BE2C (cell line): ENCODE measurements around the gene PPP2R1B.

Source experiments
- DNase-seq: peaks from one replicate; pipeline ENCODE4 v3.0.0-alpha.2; 2020
- H3K27me3 ChIP-seq: fragments of 250-450 bp; sonication (Bioruptor Pico); 2 replicates; pipeline ENCODE4 v1.5.1; 2020; ENCODE audit warnings: mild to moderate bottlenecking
- H3K36me3 ChIP-seq: fragments of 250-450 bp; sonication (Bioruptor Pico); 2 replicates; pipeline ENCODE4 v1.5.1; 2020; ENCODE audit warnings: mild to moderate bottlenecking
- H3K4me1 ChIP-seq: fragments of 250-450 bp; sonication (Bioruptor Pico); 2 replicates; pipeline ENCODE4 v1.5.1; 2020
- H3K4me3 ChIP-seq: 2 replicates; pipeline ENCODE4 v1.5.1; 2011; ENCODE audit warnings: low read depth, low read length
- H3K9me3 ChIP-seq: fragments of 250-450 bp; sonication (Bioruptor Pico); 2 replicates; pipeline ENCODE4 v1.5.1; 2020
- TF ChIP-seq, protein P1 (sequence below): IDR thresholded peaks from 2 replicates; pipeline ENCODE4 v1.5.1; 2012; ENCODE audit warnings: mild to moderate bottlenecking, low read depth, low read length

Gene PPP2R1B

DNA sequence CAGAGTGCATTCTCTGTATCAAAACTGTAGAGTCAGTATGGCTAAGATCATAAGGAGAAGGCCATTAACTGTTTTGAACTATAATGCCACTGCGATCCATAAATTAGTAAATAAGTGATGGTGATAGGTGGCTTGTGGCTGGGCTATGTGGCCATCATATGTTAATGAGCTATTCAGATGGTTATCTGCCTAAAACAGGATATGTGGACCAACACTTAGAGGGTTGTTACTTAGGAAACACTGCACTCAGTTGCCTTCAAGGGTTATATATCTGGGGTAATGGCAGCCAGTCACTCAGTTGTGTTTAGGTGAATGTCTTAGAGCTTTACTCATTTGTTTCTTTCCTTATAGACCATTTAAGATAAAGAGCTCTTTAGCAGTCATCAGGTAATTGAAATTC, 66.0 kb downstream of the PPP2R1B start:
- 0 out of 2 replicates have a peak, but pooled peaks cover 5% of the 10 kb centered on the region for H3K4me1 ChIP-seq
- no peak for DNase-seq
- TF ChIP-seq, protein P1, sequence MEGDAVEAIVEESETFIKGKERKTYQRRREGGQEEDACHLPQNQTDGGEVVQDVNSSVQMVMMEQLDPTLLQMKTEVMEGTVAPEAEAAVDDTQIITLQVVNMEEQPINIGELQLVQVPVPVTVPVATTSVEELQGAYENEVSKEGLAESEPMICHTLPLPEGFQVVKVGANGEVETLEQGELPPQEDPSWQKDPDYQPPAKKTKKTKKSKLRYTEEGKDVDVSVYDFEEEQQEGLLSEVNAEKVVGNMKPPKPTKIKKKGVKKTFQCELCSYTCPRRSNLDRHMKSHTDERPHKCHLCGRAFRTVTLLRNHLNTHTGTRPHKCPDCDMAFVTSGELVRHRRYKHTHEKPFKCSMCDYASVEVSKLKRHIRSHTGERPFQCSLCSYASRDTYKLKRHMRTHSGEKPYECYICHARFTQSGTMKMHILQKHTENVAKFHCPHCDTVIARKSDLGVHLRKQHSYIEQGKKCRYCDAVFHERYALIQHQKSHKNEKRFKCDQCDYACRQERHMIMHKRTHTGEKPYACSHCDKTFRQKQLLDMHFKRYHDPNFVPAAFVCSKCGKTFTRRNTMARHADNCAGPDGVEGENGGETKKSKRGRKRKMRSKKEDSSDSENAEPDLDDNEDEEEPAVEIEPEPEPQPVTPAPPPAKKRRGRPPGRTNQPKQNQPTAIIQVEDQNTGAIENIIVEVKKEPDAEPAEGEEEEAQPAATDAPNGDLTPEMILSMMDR: no peak
- no peak overlapping the region for H3K4me3 ChIP-seq
- no peaks in the 10 kb centered on the region for H3K9me3 ChIP-seq
- no peaks in the 10 kb centered on the region for H3K27me3 ChIP-seq
- no peaks in the 10 kb centered on the region for H3K36me3 ChIP-seq

DNA sequence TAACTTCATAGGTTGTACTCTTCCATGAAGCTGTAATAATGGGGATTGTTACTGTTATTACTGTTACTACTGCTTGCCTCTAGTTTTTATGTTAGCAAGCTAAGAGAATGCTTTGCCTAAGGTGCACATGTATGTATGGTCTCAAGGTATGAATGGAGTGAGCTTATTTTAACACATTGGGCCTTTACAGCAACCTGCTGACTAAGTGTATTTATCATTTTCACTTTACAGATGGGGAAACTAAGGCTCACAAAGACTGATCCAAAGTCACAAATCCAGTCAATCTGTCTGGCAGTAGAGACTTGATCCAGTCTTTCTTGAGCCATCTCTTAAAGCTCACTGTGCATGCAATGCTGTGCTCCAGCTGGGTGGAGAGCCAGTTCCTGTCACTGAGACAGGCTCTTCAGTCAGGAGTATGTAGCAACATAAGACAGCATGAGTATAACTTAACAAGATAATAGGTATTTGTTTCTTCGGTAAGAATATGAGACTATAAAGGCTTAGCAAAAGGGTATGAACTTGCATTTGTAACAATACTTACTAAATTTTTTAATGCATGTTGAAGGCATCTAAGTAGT, 66.5 kb downstream of the PPP2R1B start:
- H3K9me3 ChIP-seq: no peaks in the 10 kb centered on the region
- no peaks in the 10 kb centered on the region for H3K27me3 ChIP-seq
- no peak for DNase-seq
- H3K4me3 ChIP-seq: no peak overlapping the region
- TF ChIP-seq, protein P1: no peak
- H3K36me3 ChIP-seq: no peaks in the 10 kb centered on the region
- H3K4me1 ChIP-seq: 0 out of 2 replicates have a peak, but pooled peaks cover 5% of the 10 kb centered on the region

DNA sequence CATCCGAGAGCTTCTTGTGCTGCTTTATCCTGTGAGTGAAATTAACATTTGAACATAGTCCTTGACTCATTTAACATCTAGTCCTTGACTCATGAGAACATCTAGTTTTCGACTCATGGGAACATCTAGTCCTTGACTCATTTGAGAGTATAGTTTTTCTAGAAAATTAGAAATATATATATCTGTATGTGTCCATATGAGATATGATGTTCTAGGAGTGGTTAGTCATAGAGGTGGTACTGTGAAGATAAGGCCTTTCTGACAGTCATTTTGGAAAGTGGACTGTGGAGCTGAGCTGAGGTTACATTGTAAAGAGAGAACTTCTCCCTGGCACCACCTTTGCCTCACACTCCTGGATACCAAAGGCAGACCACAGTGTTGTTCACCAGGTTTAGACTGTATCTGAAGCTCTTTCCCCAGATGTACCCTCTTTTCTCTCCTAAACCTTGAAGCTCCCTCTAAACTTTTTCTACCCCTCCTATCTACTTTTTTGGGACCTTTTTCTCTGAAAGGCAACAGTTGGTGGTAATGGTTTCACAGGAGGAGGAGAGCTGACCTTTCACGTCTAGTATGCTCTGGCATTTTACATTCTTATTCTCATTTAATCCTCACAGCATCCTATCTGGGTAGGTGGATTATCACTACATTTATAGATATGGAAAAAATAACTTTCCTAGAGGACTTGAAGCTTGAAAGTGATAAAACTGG, 67.2 kb downstream of the PPP2R1B start:
- Histone ChIP-seq H3K4me3 (no peak overlapping the region), H3K9me3 (no peaks in the 10 kb centered on the region), H3K4me1 (peaks cover 8% of the 10 kb centered on the region; the same call in 1 of the 2 replicates), H3K27me3 (no peaks in the 10 kb centered on the region), H3K36me3 (no peaks in the 10 kb centered on the region)
- DNase-seq: no peak
- TF ChIP-seq, protein P1: no peak

DNA sequence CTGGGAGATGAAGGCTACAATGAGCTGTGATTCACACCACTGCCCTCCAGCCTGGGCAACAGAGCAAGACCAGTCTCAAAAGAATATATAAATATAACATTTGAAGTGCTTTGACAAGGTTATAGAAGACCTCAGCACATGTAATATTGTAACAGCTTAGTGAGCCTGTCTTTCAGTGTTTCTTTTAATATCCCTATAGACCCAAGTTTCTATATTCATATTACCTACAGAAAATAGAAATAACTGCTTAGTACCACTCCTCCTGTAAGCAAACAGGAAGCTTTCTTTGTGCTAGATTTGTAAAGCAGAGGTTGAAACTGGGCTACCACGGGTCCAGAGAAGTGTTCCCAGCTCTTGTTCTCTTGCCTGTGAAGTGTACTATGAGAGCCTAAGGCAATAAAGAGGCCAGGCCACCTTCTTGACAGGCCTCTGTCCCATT, 68.2 kb downstream of the PPP2R1B start:
- H3K4me1 ChIP-seq: peaks cover 11% of the 10 kb centered on the region; the same call in 1 of the 2 replicates
- no peak for DNase-seq
- H3K4me3 ChIP-seq: no peak overlapping the region
- H3K36me3 ChIP-seq: no peaks in the 10 kb centered on the region
- H3K27me3 ChIP-seq: no peaks in the 10 kb centered on the region
- no peaks in the 10 kb centered on the region for H3K9me3 ChIP-seq
- TF ChIP-seq, protein P1: no peak

DNA sequence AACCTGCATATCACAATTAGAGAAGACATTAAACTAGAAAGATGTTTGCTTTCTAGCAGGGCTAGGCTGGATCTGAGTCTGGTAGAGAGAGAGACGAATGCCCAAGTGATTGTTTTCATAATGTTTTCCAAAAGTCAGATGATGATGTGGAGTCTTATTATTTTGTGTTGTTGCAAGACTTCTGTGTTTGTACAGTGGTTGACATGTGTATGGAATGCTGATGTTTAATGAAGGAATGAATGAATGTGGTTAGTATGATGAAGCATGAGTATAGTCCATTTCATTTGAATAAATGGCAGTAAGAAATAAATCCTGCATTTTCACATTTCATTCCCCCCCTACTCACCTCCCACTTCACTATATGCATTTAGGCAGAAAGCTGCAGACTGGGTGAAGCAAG, 69.6 kb downstream of the PPP2R1B start:
- Histone ChIP-seq H3K4me1 (peaks cover 11% of the 10 kb centered on the region; the same call in 1 of the 2 replicates), H3K27me3 (no peaks in the 10 kb centered on the region), H3K4me3 (no peak overlapping the region), H3K9me3 (no peaks in the 10 kb centered on the region), H3K36me3 (no peaks in the 10 kb centered on the region)
- no peak for DNase-seq
- TF ChIP-seq, protein P1: no peak

DNA sequence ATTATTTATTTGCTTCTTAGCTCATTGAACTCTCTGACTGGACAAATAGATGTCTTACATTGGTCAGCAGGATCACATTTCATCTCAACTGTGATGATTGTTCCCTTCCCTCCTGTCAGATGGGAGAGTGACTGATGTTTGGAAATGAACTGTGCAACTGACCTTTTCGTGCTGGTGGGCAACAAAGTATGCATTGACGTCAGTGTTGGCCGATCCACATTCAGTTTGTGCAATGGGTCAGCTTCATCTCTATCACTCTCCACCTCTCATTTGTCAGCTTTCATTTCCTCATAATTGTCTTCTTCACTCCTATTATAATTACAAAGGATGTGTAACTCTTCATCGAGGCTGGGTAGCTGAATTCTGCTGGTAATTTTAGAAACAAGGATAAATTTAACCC, 71.3 kb downstream of the PPP2R1B start:
- H3K9me3 ChIP-seq: no peaks in the 10 kb centered on the region
- peaks cover 11% of the 10 kb centered on the region; the same call in 1 of the 2 replicates for H3K4me1 ChIP-seq
- no peak overlapping the region for H3K4me3 ChIP-seq
- TF ChIP-seq, protein P1: no peak
- no peaks in the 10 kb centered on the region for H3K27me3 ChIP-seq
- no peak for DNase-seq
- no peaks in the 10 kb centered on the region for H3K36me3 ChIP-seq
